Neural progenitor cell (in vitro differentiated cells): ENCODE measurements around the gene SELENBP1.

Source experiments
- EZH2 ChIP-seq: fragments of 200-600 bp; sonication (generic); IDR thresholded peaks from 2 replicates; pipeline ENCODE4 v1.6.1; 2017; ENCODE audit warnings: antibody characterized with exemption, mild to moderate bottlenecking, moderate library complexity
- TF ChIP-seq, protein P1 (sequence below): fragments of 200-600 bp; sonication (generic); IDR thresholded peaks from 2 replicates; pipeline ENCODE4 v1.5.1; 2017; ENCODE audit warnings: antibody characterized with exemption, mild to moderate bottlenecking

DNA sequence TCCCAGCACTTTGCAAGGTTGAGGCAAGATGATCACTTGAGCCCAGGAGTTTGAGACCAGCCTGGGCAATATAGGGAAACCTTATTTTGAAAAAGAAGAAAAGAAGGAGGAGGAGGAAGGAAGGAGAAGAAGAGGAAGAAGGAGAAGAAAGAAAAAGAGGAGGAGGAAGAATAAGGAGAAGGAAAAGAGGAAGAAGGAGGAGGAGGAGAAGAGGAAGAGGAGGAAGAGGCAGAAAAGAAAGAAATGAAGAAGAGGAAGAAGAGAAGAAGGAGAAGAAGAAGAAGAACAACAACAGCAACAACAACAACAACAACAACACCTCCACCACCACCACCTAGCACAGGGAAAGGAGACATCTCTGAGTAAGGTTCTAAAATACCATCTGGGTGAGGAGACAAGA lies 10.6 kb downstream of the SELENBP1 start:
- TF ChIP-seq, protein P1, sequence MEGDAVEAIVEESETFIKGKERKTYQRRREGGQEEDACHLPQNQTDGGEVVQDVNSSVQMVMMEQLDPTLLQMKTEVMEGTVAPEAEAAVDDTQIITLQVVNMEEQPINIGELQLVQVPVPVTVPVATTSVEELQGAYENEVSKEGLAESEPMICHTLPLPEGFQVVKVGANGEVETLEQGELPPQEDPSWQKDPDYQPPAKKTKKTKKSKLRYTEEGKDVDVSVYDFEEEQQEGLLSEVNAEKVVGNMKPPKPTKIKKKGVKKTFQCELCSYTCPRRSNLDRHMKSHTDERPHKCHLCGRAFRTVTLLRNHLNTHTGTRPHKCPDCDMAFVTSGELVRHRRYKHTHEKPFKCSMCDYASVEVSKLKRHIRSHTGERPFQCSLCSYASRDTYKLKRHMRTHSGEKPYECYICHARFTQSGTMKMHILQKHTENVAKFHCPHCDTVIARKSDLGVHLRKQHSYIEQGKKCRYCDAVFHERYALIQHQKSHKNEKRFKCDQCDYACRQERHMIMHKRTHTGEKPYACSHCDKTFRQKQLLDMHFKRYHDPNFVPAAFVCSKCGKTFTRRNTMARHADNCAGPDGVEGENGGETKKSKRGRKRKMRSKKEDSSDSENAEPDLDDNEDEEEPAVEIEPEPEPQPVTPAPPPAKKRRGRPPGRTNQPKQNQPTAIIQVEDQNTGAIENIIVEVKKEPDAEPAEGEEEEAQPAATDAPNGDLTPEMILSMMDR, result no peak
- no peak for TF ChIP-seq EZH2
